ENCODE measurements around the gene CCNF.

Gene CCNF

DNA sequence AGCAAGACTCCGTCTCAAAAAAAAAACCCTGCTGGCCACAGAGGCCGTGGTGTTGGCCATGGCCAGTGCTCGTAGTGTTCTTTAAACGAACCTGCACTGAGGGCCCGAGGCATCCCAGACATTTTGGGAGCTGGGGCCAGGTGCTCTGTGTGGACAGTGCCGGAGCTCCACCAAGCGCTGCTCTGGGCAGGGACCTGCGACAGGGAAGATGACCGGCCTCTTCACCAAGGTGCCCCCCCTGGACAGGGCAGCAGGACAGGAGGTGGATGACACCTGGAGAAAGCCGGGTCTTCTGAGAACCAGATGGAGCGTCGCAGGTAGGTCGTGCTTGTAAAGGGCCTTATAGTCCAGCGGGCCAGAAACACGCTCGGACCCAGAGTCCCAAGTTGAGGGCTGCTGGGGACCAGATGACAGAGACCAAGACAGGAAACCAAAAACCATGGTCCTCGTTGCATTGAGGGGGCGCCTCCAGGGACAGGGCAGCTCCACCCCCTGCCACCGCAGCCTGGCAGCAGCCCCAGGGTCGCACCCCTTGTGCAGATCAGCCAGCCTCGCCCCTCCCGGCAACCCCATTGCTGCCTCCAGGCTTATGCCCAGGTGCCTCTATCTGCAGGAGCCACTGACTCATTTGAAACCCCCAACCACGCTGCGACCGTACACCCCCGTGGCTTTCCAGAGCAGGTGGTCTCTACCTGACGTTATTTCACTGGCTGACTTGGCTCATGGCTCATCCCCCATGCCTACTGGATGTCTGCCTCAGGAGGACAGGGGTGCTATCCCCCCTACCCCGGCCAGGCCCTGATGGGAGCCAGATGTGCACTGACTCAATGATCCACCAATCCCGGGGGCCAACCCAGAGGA lies 37.6 kb downstream of the CCNF start:
- Histone ChIP-seq H3K4me3 (ENCODE audit: low read length) (no peak overlapping the region), H3K4me1 (ENCODE audit: insufficient read depth, low read length) (peaks cover 31% of the 10 kb centered on the region), H3K36me3 (ENCODE audit: insufficient read depth, low read length) (peaks cover 3% of the 10 kb centered on the region), H2AFZ (ENCODE audit: low read depth, low read length) (no peak overlapping the region), H3K9me3 (ENCODE audit: low read length) (no peaks in the 10 kb centered on the region), H3K27me3 (ENCODE audit: insufficient read depth, low read length) (no peaks in the 10 kb centered on the region)

DNA sequence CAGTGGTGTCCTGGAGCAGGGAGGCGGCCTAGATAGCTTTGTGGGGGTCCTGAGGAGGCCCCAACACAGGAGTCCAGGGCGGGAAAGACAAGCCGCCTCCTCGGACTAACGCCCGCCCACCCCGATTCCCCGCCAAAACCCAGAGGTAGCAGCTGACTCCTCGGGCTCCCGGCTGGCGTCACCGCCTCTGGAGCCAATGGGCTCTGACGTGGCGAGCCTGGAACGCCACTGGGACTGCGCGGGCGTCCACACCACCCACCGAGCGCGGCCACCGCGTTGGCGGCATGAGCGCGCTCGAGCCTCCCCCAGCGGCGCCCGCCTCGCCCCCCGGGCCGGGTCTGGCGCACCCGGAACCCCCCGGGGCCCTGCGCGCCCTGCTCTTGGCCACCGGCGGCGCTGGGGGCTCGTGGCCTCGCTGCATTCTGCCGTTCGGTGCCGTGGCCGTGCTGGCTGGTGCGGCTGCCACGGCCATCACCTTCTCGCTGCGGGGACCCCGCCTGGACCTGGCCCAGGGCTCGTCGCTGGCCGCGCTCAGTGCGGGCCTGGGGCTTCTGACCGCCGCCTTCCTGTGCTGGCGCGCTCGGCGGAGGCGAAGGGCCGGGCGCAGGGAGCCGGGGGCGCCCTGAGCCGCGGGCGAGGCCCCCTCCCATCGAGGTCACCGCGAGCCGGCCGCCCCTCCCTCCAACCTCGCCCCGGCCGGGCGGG lies 38.4 kb downstream of the CCNF start:
- no peak overlapping the region for H3K4me3 ChIP-seq (ENCODE audit: low read length)

DNA sequence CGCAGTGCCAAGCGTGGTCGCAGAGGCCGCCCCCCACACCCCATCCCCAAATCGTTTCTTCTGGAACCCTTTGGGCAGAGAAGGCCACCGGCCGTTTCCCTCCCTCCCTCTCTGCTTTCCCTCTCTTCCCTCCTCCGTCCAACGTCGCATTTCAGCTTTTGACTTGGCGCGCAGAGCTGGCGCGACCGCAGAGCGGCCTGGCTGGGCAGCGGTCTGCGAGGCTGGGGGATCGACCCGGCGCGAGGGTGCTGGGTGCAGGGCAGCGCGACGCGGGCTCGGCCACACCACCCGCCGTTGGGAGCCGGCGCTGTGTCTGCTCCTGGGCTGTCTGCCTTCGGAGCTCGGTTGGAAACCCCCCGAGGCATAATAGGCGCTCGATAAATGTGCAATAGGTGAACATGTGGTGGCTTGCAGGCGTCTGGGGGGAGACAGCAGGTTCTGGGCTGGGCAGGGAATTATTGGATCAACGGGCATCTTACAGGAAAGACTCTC lies 39.0 kb downstream of the CCNF start:
- Histone ChIP-seq H3K9me3 (ENCODE audit: low read length) (no peaks in the 10 kb centered on the region), H2AFZ (ENCODE audit: low read depth, low read length) (no peak overlapping the region), H3K4me1 (ENCODE audit: insufficient read depth, low read length) (peaks cover 41% of the 10 kb centered on the region), H3K4me3 (ENCODE audit: low read length) (no peak overlapping the region), H3K36me3 (ENCODE audit: insufficient read depth, low read length) (no peaks in the 10 kb centered on the region), H3K27me3 (ENCODE audit: insufficient read depth, low read length) (no peaks in the 10 kb centered on the region)

More for the DNA sequence above, 38.4 kb downstream of the CCNF start:
- peaks cover 39% of the 10 kb centered on the region for H3K4me1 ChIP-seq (ENCODE audit: insufficient read depth, low read length)
- no peaks in the 10 kb centered on the region for H3K27me3 ChIP-seq (ENCODE audit: insufficient read depth, low read length)
- H3K9me3 ChIP-seq (ENCODE audit: low read length) = no peaks in the 10 kb centered on the region
- H2AFZ ChIP-seq (ENCODE audit: low read depth, low read length) = no peak overlapping the region
- peaks cover under 1% of the 10 kb centered on the region for H3K36me3 ChIP-seq (ENCODE audit: insufficient read depth, low read length)

DNA sequence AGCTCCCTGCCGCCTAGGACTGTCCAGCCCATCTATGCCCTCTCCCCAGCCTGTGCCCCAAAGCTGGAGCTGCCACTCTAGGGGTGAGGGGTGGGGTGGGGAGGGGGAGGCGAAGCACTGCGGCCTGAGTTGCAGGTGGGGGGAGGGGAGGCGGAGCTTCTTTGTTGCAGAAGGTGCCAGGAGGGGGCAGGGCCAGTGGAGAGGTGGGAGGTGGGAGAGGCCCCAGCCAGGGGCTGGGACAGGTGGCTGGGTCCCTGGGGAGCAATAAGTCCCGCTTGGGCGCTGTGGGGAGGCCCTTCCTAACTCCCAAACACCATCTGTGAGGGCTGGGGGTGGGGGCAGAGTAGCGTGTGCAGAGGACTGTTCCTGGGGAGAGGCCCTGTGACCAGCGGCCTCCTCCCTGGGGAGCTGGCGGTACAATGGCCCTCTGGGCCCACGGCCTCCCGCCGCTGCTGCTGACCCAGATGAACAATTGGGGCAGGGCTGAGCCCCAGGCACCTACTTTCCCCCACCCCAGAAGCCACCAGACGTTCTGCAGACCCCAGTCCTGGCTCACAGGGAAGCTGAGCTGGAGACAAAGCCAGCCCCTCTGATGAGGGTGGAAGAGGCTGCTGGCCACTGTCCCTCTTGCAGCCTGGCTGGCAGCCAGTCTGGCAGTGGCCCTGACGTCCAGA lies 39.6 kb downstream of the CCNF start:
- no peak overlapping the region for H3K4me3 ChIP-seq (ENCODE audit: low read length)
- no peaks in the 10 kb centered on the region for H3K9me3 ChIP-seq (ENCODE audit: low read length)
- H3K27me3 ChIP-seq (ENCODE audit: insufficient read depth, low read length) = no peaks in the 10 kb centered on the region
- no peak overlapping the region for H2AFZ ChIP-seq (ENCODE audit: low read depth, low read length)
- H3K36me3 ChIP-seq (ENCODE audit: insufficient read depth, low read length) = no peaks in the 10 kb centered on the region
- peaks cover 43% of the 10 kb centered on the region for H3K4me1 ChIP-seq (ENCODE audit: insufficient read depth, low read length)

DNA sequence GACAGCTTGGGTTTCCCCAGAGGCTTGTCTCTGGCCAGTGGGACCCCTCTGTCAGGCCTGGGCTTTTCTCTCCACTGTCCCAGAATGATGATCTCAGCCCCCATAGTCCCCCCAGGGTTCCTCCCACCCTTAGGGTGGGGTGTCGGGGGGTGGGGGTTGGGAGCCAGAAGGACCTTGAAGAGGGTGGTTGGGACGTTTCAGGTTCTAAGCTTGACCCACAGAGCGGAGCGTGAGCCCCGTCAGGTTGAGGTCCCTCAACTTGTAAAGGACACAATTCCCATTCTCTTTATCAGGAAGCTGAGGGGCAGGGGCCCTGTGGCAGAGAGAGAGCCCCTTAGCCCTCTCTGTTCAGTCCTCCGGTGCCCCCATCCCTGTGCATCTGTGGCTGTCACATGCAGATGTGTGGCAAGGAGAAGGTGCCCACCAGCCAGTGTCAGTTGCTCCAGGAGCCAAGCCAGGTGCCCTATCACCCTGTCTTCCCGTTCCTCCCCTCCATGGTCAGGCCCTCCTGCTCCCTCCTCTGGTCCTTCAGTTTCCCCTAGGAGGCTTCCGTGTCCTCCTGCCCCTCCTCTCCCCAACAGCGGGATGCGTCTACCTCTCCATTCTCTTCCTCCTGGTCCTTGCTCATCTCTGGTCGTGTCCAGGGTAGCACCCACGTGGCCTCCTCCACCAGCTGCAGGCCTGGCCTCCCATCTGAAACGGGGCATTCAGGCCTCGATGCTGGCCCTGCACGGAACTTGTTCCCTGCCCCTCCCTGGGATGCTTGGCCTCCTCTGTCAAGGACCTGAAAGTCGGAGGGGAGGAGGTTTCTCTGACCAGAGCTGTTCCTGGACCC lies 40.4 kb downstream of the CCNF start:
- peaks cover 43% of the 10 kb centered on the region for H3K4me1 ChIP-seq (ENCODE audit: insufficient read depth, low read length)
- no peaks in the 10 kb centered on the region for H3K9me3 ChIP-seq (ENCODE audit: low read length)
- H3K4me3 ChIP-seq (ENCODE audit: low read length) = no peak overlapping the region
- H2AFZ ChIP-seq (ENCODE audit: low read depth, low read length) = no peak overlapping the region
- no peaks in the 10 kb centered on the region for H3K36me3 ChIP-seq (ENCODE audit: insufficient read depth, low read length)
- no peaks in the 10 kb centered on the region for H3K27me3 ChIP-seq (ENCODE audit: insufficient read depth, low read length)

DNA sequence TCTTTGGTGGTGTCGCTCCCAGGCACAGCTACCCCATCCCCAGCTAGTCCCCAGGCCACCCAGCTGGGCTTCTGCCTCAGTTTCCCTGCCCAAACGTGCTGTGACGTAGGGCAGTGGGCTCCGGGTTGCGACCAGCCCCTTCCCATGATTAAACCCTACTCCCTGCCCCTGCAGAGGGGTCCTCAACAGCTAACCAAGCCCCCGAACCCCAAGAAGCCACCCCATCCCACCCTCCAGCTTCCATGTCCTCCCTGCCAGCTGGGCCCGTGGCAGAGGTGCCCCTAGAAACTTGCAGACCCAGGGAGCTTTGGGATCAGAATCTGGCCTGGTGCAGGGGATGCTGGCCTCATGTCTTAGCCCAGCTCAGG lies 41.0 kb downstream of the CCNF start:
- Histone ChIP-seq H3K4me1 (ENCODE audit: insufficient read depth, low read length) (peaks cover 43% of the 10 kb centered on the region), H3K27me3 (ENCODE audit: insufficient read depth, low read length) (no peaks in the 10 kb centered on the region)

DNA sequence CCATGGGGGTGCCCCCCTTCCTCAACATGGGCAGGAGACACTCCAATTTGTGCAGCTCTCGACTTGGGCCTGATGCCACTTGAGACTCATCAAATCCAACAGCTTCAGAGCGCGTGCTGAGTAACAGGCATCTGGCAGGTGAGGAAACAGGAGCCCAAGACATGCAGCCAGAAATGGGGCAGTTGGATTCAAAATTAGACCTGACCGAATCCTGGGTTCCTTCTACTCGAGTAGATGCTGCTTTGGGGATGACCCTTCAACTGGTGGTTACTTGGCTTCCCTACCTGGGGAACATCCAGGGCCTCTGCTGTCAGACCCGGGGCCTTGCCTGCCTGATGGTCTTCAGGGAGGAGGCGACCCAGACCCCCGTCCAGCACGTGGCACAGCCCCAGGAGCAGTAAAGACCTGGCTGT lies 41.4 kb downstream of the CCNF start:
- Histone ChIP-seq H3K27me3 (ENCODE audit: insufficient read depth, low read length) (no peaks in the 10 kb centered on the region), H2AFZ (ENCODE audit: low read depth, low read length) (no peak overlapping the region), H3K9me3 (ENCODE audit: low read length) (no peaks in the 10 kb centered on the region), H3K36me3 (ENCODE audit: insufficient read depth, low read length) (no peaks in the 10 kb centered on the region), H3K4me1 (ENCODE audit: insufficient read depth, low read length) (peaks cover 44% of the 10 kb centered on the region), H3K4me3 (ENCODE audit: low read length) (peak overlapping the region; percentile 18)

More for the DNA sequence above, 41.0 kb downstream of the CCNF start:
- Histone ChIP-seq H3K9me3 (ENCODE audit: low read length) (no peaks in the 10 kb centered on the region), H2AFZ (ENCODE audit: low read depth, low read length) (no peak overlapping the region), H3K36me3 (ENCODE audit: insufficient read depth, low read length) (no peaks in the 10 kb centered on the region), H3K4me3 (ENCODE audit: low read length) (no peak overlapping the region)

DNA sequence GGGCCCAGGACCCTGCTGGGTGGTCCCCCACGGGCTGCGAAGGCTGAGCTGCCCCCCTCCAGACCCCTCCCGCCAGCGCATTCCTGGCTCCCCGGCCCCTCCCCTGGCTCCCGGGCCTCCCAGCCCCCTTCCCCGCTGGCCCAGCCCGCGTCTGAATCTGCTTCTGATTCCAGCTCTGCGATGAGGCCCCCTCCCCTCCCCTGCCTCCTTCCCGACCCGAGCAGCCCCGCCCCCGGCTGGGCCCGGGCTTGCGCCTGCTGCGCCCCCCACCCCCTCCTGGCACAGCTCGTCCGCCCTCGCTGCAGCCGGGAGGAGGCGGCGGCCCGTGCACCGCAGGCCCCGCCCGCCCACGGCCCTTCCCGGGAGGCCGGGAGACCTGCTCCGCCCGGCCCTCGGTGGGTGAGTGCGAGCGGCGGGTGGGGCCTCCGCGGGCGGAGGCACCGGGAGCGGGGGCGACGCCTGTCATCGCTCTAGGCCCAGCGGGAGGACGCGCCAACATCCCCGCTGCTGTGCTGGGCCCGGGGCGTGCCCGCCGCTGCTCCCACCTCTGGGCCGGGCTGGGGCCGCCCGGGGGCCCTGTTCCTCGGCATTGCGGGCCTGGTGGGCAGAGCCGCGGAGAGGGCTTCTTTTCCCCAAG lies 41.9 kb downstream of the CCNF start, which contains the start of gene NTN3:
NTN3 (plus strand) TSS at position 282 of the 637 bp plus-strand sequence. CDS start 405 bp downstream, outside the sequence.
- Histone ChIP-seq H3K36me3 (ENCODE audit: insufficient read depth, low read length) (no peaks in the 10 kb centered on the region), H3K27me3 (ENCODE audit: insufficient read depth, low read length) (no peaks in the 10 kb centered on the region), H3K9me3 (ENCODE audit: low read length) (no peaks in the 10 kb centered on the region), H3K4me1 (ENCODE audit: insufficient read depth, low read length) (peaks cover 49% of the 10 kb centered on the region), H3K4me3 (ENCODE audit: low read length) (peak within 1 kb of the TSS; percentile 36), H2AFZ (ENCODE audit: low read depth, low read length) (no peak within 1 kb of the TSS)

DNA sequence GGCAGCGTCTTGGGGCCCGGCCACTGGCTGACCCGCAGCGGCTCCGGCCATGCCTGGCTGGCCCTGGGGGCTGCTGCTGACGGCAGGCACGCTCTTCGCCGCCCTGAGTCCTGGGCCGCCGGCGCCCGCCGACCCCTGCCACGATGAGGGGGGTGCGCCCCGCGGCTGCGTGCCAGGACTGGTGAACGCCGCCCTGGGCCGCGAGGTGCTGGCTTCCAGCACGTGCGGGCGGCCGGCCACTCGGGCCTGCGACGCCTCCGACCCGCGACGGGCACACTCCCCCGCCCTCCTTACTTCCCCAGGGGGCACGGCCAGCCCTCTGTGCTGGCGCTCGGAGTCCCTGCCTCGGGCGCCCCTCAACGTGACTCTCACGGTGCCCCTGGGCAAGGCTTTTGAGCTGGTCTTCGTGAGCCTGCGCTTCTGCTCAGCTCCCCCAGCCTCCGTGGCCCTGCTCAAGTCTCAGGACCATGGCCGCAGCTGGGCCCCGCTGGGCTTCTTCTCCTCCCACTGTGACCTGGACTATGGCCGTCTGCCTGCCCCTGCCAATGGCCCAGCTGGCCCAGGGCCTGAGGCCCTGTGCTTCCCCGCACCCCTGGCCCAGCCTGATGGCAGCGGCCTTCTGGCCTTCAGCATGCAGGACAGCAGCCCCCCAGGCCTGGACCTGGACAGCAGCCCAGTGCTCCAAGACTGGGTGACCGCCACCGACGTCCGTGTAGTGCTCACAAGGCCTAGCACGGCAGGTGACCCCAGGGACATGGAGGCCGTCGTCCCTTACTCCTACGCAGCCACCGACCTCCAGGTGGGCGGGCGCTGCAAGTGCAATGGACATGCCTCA lies 42.6 kb downstream of the CCNF start:
- Histone ChIP-seq H2AFZ (ENCODE audit: low read depth, low read length) (no peak overlapping the region), H3K36me3 (ENCODE audit: insufficient read depth, low read length) (no peaks in the 10 kb centered on the region), H3K4me1 (ENCODE audit: insufficient read depth, low read length) (peaks cover 51% of the 10 kb centered on the region), H3K27me3 (ENCODE audit: insufficient read depth, low read length) (no peaks in the 10 kb centered on the region), H3K9me3 (ENCODE audit: low read length) (no peaks in the 10 kb centered on the region), H3K4me3 (ENCODE audit: low read length) (peak overlapping the region; percentile 36)

DNA sequence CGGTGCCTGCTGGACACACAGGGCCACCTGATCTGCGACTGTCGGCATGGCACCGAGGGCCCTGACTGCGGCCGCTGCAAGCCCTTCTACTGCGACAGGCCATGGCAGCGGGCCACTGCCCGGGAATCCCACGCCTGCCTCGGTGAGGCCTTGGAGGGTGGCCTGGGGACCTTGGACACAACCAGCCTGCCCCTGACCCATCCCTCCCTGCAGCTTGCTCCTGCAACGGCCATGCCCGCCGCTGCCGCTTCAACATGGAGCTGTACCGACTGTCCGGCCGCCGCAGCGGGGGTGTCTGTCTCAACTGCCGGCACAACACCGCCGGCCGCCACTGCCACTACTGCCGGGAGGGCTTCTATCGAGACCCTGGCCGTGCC lies 43.2 kb downstream of the CCNF start:
- Histone ChIP-seq H2AFZ (ENCODE audit: low read depth, low read length) (no peak overlapping the region), H3K9me3 (ENCODE audit: low read length) (no peaks in the 10 kb centered on the region), H3K27me3 (ENCODE audit: insufficient read depth, low read length) (no peaks in the 10 kb centered on the region), H3K36me3 (ENCODE audit: insufficient read depth, low read length) (no peaks in the 10 kb centered on the region), H3K4me3 (ENCODE audit: low read length) (no peak overlapping the region), H3K4me1 (ENCODE audit: insufficient read depth, low read length) (peaks cover 51% of the 10 kb centered on the region)

DNA sequence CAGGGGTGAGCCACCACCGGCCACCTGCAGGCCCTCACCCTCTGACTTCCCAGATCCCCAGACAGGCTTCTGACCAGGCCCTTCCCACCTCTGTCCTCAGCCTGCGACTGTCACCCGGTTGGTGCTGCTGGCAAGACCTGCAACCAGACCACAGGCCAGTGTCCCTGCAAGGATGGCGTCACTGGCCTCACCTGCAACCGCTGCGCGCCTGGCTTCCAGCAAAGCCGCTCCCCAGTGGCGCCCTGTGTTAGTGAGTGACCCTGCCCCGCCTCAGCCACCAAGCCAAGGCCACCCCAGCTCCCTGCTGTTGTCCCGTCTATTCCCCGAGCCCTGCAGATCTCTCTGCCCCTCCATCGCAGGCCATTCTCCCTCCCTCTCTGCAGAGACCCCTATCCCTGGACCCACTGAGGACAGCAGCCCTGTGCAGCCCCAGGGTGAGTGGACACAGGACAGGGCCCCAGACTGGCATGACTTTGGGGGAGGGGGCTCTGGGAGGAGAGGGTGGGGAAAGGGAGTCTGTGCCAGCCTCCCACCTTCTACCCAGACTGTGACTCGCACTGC lies 43.7 kb downstream of the CCNF start:
- H3K36me3 ChIP-seq (ENCODE audit: insufficient read depth, low read length) = no peaks in the 10 kb centered on the region
- no peak overlapping the region for H2AFZ ChIP-seq (ENCODE audit: low read depth, low read length)
- no peaks in the 10 kb centered on the region for H3K27me3 ChIP-seq (ENCODE audit: insufficient read depth, low read length)
- no peaks in the 10 kb centered on the region for H3K9me3 ChIP-seq (ENCODE audit: low read length)
- H3K4me1 ChIP-seq (ENCODE audit: insufficient read depth, low read length) = peaks cover 51% of the 10 kb centered on the region
- H3K4me3 ChIP-seq (ENCODE audit: low read length) = no peak overlapping the region
